Activated CD8-positive, alpha-beta memory T cell treated with anti-CD3 and anti-CD28 coated beads for 4 hours (primary cell): ENCODE data around the gene MAD1L1.

Source experiments
- DNase-seq, 2 donors: peaks; one replicate each; pipeline ENCODE4 v3.0.0-alpha.2; 2020; ENCODE audit warnings: low read depth in 2 of 2

The MAD1L1 gene

GRCh38 chr7:2242541-2243429 is 10.0 kb upstream of the MAD1L1 start:
- DNase-seq, result no peak

GRCh38 chr7:2241580-2242540 is 9.1 kb upstream of the MAD1L1 start, which contains the start of the genes MRM2 and NUDT1:
Gene MRM2 (minus strand): TSS chr7:2242205. CDS start chr7:2242169, 36 bp downstream.
Gene NUDT1 (plus strand): TSS chr7:2242226. CDS start chr7:2244575, 2,349 bp downstream.
- peak; percentile 38 to 46 for DNase-seq

- DNase-seq, result no peak
Measured at GRCh38 chr7:2239242-2239641, 6.5 kb upstream of the MAD1L1 start.

GRCh38 chr7:2237109-2237602 is 4.4 kb upstream of the MAD1L1 start:
- no peak for DNase-seq

- DNase-seq, result no peak
Measured at GRCh38 chr7:2233926-2234325, 1.2 kb upstream of the MAD1L1 start.

- no peak for DNase-seq
Measured at GRCh38 chr7:2231992-2232765, 566 bp downstream of the MAD1L1 start.

- DNase-seq, result no peak
Measured at GRCh38 chr7:2230882-2231281, 1.9 kb downstream of the MAD1L1 start.

- no peak for DNase-seq
Measured at GRCh38 chr7:2230226-2230625, 2.5 kb downstream of the MAD1L1 start.

- no peak for DNase-seq
Measured at GRCh38 chr7:2229467-2229866, 3.3 kb downstream of the MAD1L1 start.

- no peak for DNase-seq
Measured at GRCh38 chr7:2228921-2229320, 3.8 kb downstream of the MAD1L1 start.

GRCh38 chr7:2227699-2228098 is 5.0 kb downstream of the MAD1L1 start:
- no peak for DNase-seq

GRCh38 chr7:2225830-2226229 is 6.9 kb downstream of the MAD1L1 start:
- DNase-seq, result no peak

- DNase-seq, result no peak
Measured at GRCh38 chr7:2225336-2225735, 7.4 kb downstream of the MAD1L1 start.

GRCh38 chr7:2224934-2225333 is 7.8 kb downstream of the MAD1L1 start:
- no peak for DNase-seq

GRCh38 chr7:2224491-2224928 is 8.2 kb downstream of the MAD1L1 start:
- DNase-seq, result no peak

- no peak for DNase-seq
Measured at GRCh38 chr7:2223321-2223720, 9.4 kb downstream of the MAD1L1 start.

GRCh38 chr7:2222516-2222915 is 10.2 kb downstream of the MAD1L1 start:
- DNase-seq, result no peak

- no peak for DNase-seq
Measured at GRCh38 chr7:2220954-2221353, 11.8 kb downstream of the MAD1L1 start.

GRCh38 chr7:2220506-2220905 is 12.2 kb downstream of the MAD1L1 start:
- DNase-seq, result no peak

GRCh38 chr7:2220030-2220429 is 12.7 kb downstream of the MAD1L1 start:
- no peak for DNase-seq

- DNase-seq, result no peak
Measured at GRCh38 chr7:2219606-2220005, 13.1 kb downstream of the MAD1L1 start.
